ENCODE measurements around the gene QRICH2. TPM values are rescaled to one million over a fixed set of nuclear protein-coding genes. Genes with fewer than 3 reads are reported as not detected.

QRICH2 gene
- total and polyA plus RNA-seq, 10 of the 15 experiments (the other 5 are each of a cell fraction or from before 2014, with no cell fraction given) = 0.04 to 0.72 (median 0.25) TPM

- TF ChIP-seq, protein P1, sequence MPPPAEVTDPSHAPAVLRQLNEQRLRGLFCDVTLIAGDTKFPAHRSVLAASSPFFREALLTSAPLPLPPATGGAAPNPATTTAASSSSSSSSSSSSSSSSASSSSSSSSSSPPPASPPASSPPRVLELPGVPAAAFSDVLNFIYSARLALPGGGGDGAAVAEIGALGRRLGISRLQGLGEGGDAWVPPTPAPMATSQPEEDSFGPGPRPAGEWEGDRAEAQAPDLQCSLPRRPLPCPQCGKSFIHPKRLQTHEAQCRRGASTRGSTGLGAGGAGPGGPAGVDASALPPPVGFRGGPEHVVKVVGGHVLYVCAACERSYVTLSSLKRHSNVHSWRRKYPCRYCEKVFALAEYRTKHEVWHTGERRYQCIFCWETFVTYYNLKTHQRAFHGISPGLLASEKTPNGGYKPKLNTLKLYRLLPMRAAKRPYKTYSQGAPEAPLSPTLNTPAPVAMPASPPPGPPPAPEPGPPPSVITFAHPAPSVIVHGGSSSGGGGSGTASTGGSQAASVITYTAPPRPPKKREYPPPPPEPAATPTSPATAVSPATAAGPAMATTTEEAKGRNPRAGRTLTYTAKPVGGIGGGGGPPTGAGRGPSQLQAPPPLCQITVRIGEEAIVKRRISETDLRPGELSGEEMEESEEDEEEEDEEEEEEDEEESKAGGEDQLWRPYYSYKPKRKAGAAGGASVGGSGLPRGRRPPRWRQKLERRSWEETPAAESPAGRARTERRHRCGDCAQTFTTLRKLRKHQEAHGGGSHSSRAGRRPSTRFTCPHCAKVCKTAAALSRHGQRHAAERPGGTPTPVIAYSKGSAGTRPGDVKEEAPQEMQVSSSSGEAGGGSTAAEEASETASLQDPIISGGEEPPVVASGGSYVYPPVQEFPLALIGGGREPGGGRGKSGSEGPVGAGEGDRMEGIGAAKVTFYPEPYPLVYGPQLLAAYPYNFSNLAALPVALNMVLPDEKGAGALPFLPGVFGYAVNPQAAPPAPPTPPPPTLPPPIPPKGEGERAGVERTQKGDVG (CRISPR knock-in tag; IDR thresholded peaks at IDR 0.05) = no peak
- TF ChIP-seq EGR1 (IDR thresholded peaks at IDR 0.05; ENCODE audit: borderline replicate concordance in 1 of 2, low read depth in 2 of 2, low read length in 2 of 2) = peak in 1 of 2 experiments; percentile 87; a peak in 2 of 3 replicates
- TF ChIP-seq ATF7 (IDR thresholded peaks at IDR 0.05; ENCODE audit: low read depth) = peak; percentile 69
- TF ChIP-seq SIN3A (IDR thresholded peaks at IDR 0.05; ENCODE audit: low read depth, low read length) = peak; percentile 76; the same call in 1 of the 2 replicates
- TF ChIP-seq FOXK2 (IDR thresholded peaks at IDR 0.05) = 0 out of 2 replicates have a peak, but pooled peaks have one; percentile 31
- TF ChIP-seq ZSCAN29 (IDR thresholded peaks at IDR 0.05) = peak; percentile 24; the same call in 1 of the 2 replicates
- peak; percentile 64 for TF ChIP-seq SIX5 (IDR thresholded peaks at IDR 0.05; ENCODE audit: low read depth, low read length, severe bottlenecking)
- no peak for TF ChIP-seq HDAC2 (IDR thresholded peaks at IDR 0.05)
- no peak for TF ChIP-seq CEBPB (IDR thresholded peaks at IDR 0.05; ENCODE audit: borderline replicate concordance in 1 of 2, low read depth in 2 of 2, low read length in 2 of 2)
- TF ChIP-seq POLR2AphosphoS5 (IDR thresholded peaks at IDR 0.05; ENCODE audit: low read length) = peak; percentile 85
- peak; percentile 96 for TF ChIP-seq NBN (IDR thresholded peaks at IDR 0.05)
- TF ChIP-seq ZNF217 (IDR thresholded peaks at IDR 0.05) = no peak
- TF ChIP-seq ZNF24 (IDR thresholded peaks at IDR 0.05) = peak; percentile 84
- peak in 1 of 2 experiments; percentile 32; a peak in 1 of 4 replicates for TF ChIP-seq IKZF2 (IDR thresholded peaks at IDR 0.05)
- no peak for TF ChIP-seq CHD4 (IDR thresholded peaks at IDR 0.05)
- peak; percentile 93 for TF ChIP-seq RUNX3 (IDR thresholded peaks at IDR 0.05; ENCODE audit: low read length)
- TF ChIP-seq CREB1 (IDR thresholded peaks at IDR 0.05; ENCODE audit: low read depth) = 0 out of 2 replicates have a peak, but pooled peaks have one; percentile 67
- no peak for TF ChIP-seq RAD21 (IDR thresholded peaks at IDR 0.05; ENCODE audit: insufficient read depth, low read depth, low read length)
- no peak for TF ChIP-seq ZZZ3 (IDR thresholded peaks at IDR 0.05; ENCODE audit: control insufficient read depth, insufficient read length, low read depth)
- no peak for TF ChIP-seq ZBED1 (IDR thresholded peaks at IDR 0.05; ENCODE audit: borderline replicate concordance)
- TF ChIP-seq BACH1 (IDR thresholded peaks at IDR 0.05; ENCODE audit: borderline replicate concordance) = no peak
- TF ChIP-seq, protein P2, sequence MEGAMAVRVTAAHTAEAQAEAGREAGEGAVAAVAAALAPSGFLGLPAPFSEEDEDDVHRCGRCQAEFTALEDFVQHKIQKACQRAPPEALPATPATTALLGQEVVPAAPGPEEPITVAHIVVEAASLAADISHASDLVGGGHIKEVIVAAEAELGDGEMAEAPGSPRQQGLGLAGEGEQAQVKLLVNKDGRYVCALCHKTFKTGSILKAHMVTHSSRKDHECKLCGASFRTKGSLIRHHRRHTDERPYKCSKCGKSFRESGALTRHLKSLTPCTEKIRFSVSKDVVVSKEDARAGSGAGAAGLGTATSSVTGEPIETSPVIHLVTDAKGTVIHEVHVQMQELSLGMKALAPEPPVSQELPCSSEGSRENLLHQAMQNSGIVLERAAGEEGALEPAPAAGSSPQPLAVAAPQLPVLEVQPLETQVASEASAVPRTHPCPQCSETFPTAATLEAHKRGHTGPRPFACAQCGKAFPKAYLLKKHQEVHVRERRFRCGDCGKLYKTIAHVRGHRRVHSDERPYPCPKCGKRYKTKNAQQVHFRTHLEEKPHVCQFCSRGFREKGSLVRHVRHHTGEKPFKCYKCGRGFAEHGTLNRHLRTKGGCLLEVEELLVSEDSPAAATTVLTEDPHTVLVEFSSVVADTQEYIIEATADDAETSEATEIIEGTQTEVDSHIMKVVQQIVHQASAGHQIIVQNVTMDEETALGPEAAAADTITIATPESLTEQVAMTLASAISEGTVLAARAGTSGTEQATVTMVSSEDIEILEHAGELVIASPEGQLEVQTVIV (IDR thresholded peaks at IDR 0.05; ENCODE audit: borderline replicate concordance, partially characterized antibody) = peak; percentile 13
- TF ChIP-seq SMC3 (IDR thresholded peaks at IDR 0.05; ENCODE audit: borderline replicate concordance, low read length) = no peak
- TF ChIP-seq HDGF (IDR thresholded peaks at IDR 0.05) = 0 out of 2 replicates have a peak, but pooled peaks have one; percentile 20
- peak; percentile 25; the same call in 1 of the 2 replicates for TF ChIP-seq SMARCA5 (IDR thresholded peaks at IDR 0.05)
- TF ChIP-seq, protein P3, sequence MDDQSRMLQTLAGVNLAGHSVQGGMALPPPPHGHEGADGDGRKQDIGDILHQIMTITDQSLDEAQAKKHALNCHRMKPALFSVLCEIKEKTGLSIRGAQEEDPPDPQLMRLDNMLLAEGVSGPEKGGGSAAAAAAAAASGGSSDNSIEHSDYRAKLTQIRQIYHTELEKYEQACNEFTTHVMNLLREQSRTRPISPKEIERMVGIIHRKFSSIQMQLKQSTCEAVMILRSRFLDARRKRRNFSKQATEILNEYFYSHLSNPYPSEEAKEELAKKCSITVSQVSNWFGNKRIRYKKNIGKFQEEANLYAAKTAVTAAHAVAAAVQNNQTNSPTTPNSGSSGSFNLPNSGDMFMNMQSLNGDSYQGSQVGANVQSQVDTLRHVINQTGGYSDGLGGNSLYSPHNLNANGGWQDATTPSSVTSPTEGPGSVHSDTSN (IDR thresholded peaks at IDR 0.05; ENCODE audit: insufficient replicate concordance, low read depth, low read length) = peak; percentile 38
Observed at GRCh38 chr17:76353599-76354316, 45.7 kb upstream of the QRICH2 start, which contains the start of gene PRPSAP1 (continued).
